GM12865 (cell line): ENCODE measurements around the gene HMX1.

Experiments
- DNase-seq: peaks from one replicate; pipeline ENCODE4 v3.0.0; 2010; ENCODE audit warnings: low read depth
- H3K4me3 ChIP-seq: 2 replicates; pipeline ENCODE4 v1.5.1; 2011; ENCODE audit warnings: mild to moderate bottlenecking, low read depth, low read length, control low read depth
- TF ChIP-seq, protein P1 (sequence below): IDR thresholded peaks from 2 replicates; pipeline ENCODE4 v1.5.1; 2011; ENCODE audit warnings: low read length, control low read depth, low read depth, inconsistent platforms; ENCODE audit not compliant: insufficient read depth; ENCODE audit errors: missing control alignments

The HMX1 gene

DNA sequence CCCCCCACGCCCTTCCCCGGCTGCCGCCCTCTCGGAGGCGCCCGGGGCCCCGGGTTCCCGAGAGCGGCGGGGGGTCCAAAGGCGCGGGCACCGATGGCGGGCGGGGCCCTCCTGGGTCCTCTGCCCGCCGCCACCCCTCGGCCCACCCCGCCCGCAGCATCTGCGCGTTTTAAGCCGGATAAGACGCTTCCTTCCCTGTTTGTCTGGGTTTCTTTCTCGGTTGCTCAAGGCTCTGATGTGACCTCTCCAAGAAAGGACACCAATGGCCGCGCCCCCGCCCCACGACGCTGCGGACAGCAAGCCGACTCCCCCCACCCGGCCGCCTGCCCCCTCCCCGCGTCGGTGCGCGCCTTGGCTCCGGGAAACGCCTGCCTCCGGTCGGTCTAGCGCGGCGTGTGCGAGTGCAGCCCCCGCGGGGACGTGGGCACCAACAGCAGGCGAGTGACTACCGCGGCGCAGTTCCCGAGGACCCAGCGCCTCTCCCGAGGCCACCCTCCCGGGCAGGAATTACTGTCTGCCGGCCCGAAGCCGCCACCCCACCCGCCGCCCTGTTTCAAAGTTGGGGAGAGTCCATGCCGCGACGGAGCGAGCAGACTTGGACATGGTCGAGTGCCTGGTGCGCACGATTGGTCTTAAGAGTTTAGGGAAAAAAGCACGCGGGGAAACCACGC is 21.1 kb upstream of the HMX1 start:
- TF ChIP-seq, protein P1, sequence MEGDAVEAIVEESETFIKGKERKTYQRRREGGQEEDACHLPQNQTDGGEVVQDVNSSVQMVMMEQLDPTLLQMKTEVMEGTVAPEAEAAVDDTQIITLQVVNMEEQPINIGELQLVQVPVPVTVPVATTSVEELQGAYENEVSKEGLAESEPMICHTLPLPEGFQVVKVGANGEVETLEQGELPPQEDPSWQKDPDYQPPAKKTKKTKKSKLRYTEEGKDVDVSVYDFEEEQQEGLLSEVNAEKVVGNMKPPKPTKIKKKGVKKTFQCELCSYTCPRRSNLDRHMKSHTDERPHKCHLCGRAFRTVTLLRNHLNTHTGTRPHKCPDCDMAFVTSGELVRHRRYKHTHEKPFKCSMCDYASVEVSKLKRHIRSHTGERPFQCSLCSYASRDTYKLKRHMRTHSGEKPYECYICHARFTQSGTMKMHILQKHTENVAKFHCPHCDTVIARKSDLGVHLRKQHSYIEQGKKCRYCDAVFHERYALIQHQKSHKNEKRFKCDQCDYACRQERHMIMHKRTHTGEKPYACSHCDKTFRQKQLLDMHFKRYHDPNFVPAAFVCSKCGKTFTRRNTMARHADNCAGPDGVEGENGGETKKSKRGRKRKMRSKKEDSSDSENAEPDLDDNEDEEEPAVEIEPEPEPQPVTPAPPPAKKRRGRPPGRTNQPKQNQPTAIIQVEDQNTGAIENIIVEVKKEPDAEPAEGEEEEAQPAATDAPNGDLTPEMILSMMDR, result no peak
- no peak overlapping the region for H3K4me3 ChIP-seq
- DNase-seq, result no peak

DNA sequence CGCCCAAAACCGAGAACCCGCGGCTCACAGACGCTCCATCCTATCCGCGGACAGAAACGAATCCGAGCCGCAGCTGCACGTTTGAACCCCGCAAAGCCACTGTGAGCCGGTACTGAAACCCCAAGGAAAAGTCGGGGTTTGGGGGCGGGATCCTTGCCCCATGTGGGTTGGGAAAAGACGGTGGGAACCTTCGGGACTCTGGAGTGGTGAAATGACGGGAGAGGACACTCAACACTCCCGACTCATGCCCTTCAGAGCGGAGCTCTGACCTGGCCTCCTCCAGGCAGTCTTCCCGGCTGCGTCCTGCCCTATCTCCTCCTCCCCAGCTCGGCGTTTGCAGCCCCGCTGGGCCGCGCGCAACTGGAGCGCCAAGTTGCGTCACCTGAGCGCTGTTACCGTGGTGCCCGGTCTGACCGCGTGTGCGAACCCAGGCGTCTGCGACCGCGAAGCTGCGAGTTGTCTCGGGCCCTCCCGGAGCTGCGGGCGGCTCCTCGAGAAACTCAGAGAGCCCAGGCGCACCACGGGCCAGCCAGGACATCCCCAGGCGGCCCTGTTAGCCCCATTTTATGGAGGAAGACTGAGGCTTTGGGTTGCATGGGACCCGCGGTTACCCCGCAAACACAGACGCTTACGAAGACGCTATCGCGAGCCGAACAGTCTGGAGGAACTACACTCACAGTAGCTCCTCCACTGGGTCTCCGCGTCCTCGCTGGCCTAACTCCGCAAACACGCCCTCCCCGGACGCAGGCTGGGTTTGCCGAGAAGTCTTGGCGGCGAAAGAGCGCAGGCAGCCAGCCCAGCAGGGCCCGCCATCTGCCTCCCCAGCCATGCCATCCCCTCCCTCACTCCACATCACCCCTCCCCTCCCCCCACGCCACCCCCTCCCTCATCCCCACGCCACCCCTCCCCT is 20.3 kb upstream of the HMX1 start:
- no peak for DNase-seq
- TF ChIP-seq, protein P1, result no peak

DNA sequence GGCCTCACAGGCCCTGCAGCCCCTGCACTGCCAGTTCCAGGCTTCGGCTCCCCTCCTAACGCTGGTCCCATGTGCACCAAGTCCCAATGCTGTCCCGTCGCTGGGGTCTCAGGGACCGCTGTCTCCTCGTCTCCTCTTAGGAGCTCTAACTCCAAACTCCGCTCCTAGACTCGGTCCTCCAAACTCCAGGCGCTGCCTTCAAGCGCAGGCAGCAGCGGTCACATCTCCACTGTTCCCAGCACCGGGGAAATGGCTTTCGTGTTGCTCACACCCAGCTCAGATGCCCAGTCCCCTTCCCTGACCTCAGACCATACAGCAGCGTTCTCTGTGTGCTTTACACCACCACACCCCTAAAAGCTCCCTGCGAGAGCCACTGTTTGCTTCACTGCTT is 19.6 kb upstream of the HMX1 start:
- no peak for DNase-seq
- H3K4me3 ChIP-seq, result no peak overlapping the region
- TF ChIP-seq, protein P1, result no peak

More for the DNA sequence above, 20.3 kb upstream of the HMX1 start:
- no peak overlapping the region for H3K4me3 ChIP-seq

DNA sequence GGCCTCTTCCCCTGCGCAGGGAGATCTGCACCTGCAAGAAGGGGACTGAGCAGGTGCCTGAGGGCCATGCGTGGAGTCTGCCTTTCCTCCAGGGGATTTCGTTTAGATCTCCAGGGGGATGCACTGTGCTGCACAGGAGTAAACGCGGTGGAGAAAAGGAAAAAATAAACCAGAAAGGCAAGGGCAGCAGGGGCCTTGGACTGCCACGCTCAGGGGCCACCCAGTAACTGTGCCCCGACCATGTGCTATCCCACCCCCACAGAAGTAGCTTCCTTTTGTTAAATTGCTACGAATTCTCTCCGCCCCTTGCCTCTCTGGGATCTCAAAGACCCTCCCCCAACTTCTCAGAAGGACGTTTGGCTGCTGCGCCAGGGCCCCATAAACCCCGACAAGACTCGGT is 17.2 kb upstream of the HMX1 start:
- TF ChIP-seq, protein P1, result no peak
- DNase-seq, result no peak

DNA sequence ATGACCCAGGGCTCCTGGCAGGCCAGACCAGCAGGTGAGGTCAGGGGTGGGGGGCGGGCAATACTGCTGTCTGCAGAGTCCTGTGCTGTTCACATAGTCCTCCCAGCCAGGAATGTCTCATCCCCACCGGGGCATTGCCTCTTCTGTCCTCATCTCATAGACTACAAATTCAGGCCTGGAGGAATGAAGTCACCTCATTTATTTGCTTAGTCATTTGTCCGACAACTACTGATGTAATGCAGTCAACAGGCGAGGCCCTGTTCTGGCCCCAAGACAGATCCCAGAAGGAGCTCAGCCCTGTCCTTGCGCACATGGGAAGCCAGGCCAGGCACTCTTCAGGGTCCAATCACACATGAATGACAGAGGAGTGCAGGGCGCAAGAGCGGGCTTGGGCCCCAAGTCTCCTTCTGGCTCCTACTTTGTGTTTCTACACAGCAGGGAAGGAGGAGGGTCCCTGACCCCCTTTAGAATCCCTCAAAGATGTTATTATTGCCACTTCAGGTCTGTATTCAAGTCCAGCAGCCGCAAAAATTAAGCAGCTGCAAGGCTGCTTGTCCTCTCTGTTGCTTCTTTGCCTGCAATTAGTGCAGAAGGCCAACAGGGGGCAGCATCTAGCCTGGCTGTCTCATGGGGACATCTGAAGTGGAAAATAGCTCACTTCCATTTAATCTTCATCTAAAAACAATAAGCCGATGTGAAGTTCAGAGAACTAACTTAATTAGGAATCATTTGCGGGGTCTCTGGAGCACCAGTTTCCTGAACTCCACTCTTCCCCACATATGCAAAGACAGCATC is 15.2 kb upstream of the HMX1 start:
- no peak overlapping the region for H3K4me3 ChIP-seq
- TF ChIP-seq, protein P1, result peak; percentile 23
- no peak for DNase-seq

More for the DNA sequence above, 17.2 kb upstream of the HMX1 start:
- H3K4me3 ChIP-seq, result no peak overlapping the region

DNA sequence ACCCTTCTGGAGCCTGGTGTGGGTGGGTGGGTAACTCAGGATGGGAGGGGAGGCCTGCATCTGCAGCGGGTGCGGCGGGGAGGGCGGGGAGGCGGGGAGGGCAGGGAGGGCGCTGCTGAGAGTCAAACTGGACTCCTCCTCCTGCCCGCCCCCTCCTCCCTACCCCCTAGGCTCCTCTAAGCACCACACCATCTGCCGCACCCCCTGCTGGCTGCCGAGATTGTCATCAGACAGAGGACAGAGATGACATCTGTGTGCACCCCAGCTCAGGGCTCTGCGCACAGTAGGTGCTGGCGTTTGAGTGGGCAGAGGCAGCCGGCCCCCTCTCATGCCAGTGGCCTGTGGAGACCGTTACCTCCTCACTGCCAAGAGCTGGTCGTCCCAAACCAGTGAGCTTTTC is 10.6 kb upstream of the HMX1 start:
- no peak overlapping the region for H3K4me3 ChIP-seq
- TF ChIP-seq, protein P1, result no peak
- no peak for DNase-seq
